Prostate gland (tissue), 2 donors: ENCODE measurements around the gene BFSP1.

Experiments used
- POLR2AphosphoS5 ChIP-seq: sonication (generic); formaldehyde crosslinking; IDR thresholded peaks from one replicate; pipeline ENCODE4 v1.6.1; 2017; ENCODE audit warnings: antibody characterized with exemption
- TF ChIP-seq, protein P1 (sequence below), 4 experiments: fragments of 200-600 bp in 2 of 4; fragments of 450-650 bp in 2 of 4; sonication (generic) in 2 of 4; IDR thresholded peaks; 1 replicate in 3 of 4; 2 replicates in 1 of 4; pipeline ENCODE4 v1.5.1; 2016 to 2019; ENCODE audit warnings: antibody characterized with exemption in 4 of 4, mild to moderate bottlenecking in 2 of 4, moderate library complexity in 2 of 4

DNA sequence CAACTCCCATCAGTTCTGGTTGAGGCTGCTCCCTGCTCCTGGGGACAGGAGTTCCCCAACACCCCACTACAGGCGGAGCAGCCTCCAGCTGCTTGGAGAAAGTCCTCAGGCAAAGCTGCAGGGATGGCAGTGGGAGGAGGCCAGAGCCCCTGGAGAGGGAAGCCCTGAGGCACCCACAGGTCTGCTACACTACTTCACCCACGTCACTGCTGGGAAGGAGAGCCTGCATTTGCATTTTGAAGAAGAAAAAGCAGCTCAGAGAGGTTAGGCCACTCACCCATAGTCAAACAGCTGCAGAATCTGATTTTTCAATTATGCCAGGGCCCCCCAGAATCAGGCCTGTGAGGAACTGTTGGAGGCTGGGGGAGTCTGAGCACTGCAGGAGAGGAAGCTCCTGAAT is 17.2 kb downstream of the BFSP1 start:
- TF ChIP-seq POLR2AphosphoS5 = no peak
- TF ChIP-seq, protein P1, sequence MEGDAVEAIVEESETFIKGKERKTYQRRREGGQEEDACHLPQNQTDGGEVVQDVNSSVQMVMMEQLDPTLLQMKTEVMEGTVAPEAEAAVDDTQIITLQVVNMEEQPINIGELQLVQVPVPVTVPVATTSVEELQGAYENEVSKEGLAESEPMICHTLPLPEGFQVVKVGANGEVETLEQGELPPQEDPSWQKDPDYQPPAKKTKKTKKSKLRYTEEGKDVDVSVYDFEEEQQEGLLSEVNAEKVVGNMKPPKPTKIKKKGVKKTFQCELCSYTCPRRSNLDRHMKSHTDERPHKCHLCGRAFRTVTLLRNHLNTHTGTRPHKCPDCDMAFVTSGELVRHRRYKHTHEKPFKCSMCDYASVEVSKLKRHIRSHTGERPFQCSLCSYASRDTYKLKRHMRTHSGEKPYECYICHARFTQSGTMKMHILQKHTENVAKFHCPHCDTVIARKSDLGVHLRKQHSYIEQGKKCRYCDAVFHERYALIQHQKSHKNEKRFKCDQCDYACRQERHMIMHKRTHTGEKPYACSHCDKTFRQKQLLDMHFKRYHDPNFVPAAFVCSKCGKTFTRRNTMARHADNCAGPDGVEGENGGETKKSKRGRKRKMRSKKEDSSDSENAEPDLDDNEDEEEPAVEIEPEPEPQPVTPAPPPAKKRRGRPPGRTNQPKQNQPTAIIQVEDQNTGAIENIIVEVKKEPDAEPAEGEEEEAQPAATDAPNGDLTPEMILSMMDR (IDR thresholded peaks at IDR 0.05) = no peak
